ENCODE results near the gene RETN.

The RETN gene

DNA sequence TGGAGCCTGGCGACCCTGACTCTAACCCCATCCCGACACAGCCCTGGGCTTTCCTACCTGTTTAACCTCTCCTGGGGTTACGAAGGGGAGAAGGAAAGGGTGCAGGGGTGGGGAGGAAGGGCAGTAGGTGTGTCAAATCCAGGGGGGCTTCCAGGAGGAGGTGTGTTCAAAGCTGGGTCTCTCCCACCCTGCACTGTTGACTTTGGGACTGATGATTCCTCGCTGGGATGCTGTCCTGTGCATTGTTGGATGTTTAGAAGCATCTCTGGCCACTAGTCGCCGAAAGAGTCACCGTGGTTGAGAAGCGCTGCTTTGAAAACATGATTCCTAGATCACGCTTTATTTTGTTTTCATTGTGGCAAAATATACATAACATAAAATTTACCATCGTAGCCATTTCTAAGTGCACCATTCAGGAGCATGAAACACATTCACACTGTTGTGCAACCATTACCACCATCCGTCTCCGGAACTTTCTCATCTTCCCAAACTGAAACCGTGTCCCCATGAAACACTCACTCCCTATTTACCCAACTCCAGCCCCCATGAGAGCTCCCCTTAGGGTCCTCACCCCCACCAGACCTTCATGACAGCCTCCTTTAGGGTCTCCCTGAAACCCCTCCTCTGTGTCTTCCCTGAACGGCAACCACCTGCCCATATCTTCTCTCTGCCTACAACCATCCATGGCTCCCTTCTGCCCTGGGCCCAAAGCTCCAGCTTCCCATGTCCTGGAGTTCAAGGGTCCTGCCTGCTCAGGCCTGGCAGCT lies 37.5 kb downstream of the RETN start:
- DNase-seq (ENCODE audit: low spot score): no peak

DNA sequence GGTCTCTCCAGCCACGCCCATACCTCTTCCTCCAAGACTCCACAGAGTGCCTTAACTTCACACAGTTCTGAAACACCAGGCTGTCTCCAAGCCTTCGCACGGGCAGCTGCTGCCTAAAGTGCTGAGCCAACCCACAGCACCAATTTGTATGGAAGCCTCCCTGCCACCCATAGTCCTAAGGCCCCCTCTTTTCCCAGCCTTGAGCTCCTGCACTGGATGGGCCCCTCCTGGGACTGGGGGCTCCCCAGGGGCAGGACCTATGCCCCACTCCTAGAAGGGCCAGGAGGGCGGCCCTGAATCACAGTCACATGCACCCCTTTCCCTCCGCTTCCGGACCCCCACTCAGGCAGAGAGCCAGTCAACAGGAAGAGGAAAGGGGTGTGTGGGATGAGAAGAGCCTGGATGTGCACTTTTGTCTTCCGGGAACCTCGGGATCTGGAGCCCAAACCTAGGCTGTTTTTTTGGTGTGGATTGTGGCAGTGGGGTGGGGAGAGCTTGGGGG lies 38.2 kb downstream of the RETN start:
- DNase-seq (ENCODE audit: low spot score): no peak

DNA sequence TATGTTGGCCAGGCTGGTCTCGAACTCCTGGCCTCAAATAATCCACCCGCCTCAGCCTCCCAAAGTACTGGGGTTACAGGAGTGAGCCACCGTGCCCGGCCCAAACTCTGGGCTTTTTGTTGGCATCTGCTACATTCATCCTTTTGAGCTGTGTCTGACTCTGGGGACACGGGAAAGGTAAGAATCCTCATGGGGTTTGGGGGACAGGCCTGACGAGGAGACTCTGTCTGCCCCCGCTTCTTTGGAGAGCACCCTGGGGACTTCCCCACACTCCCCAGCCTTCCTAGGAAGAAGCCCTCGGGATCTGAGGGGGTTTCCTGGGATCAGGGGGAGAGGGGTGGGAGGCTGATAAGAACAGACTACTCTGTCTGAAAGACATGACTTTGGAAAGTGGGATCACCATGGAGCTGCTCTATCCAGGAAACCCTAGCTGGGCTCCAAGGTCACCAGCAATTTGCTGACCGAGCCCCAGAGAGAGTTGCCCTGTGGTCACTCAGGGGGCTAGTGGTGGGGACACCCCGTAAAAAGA lies 41.1 kb downstream of the RETN start:
- DNase-seq (ENCODE audit: low spot score): no peak

- DNase-seq (ENCODE audit: low spot score): no peak
These were observed 41.8 kb downstream of the RETN start for GRCh38 chr19:7710616-7711015.

GRCh38 chr19:7715671-7716070 lies 46.8 kb downstream of the RETN start:
- no peak for DNase-seq (ENCODE audit: low spot score)

- no peak for DNase-seq (ENCODE audit: low spot score)
These were observed 47.9 kb downstream of the RETN start for GRCh38 chr19:7716762-7717161.

DNA sequence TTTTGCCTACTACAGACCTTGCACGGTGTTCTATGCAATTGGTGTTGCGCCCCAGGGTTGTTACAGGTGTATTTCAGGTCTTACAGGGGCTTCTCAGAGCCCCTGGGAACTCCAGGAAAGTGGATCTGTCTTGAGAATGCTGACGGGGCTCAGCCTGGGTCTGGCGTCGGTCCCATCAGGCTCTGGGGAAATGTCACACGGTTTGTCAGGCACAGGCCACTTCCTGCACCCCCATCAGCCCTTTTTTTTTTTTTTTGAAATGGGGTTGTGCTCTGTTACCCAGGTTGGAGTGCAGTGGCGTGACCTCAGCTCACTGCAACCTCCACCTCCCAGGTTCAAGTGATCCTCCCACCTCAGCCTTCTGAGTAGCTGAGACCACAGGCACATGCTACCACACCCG lies 49.8 kb downstream of the RETN start:
- no peak for DNase-seq (ENCODE audit: low spot score)

Measured in left forelimb (tissue), 1 donor.